ENCODE measurements around the gene EID2. TPM values are rescaled to one million over a fixed set of nuclear protein-coding genes. Genes with fewer than 3 reads are reported as not detected.

Gene EID2
- total and polyA plus RNA-seq, 2 donors (not counting 3 experiments of a cell fraction or from before 2014, with no cell fraction given) = 6.6 to 17.4 TPM

- BruUV-seq (replicated peaks) = no TSS peak
- Histone ChIP-seq H3K27me3 (ENCODE audit: control insufficient read depth in 2 of 2, insufficient read depth in 2 of 2, low read length in 2 of 2) (peaks cover 0 to 3% of the 10 kb centered on the region in 2 experiments), H3K9me1 (replicated peaks; ENCODE audit: control insufficient read depth, extremely low read depth, insufficient read depth, low read length) (no peaks in the 10 kb centered on the region), H3K9ac (replicated peaks; ENCODE audit: extremely low read depth, insufficient read depth, low read length) (no peak overlapping the region), H3K36me3 (ENCODE audit: control insufficient read depth in 2 of 2, extremely low read depth in 1 of 2, insufficient read depth in 2 of 2, low read length in 2 of 2) (peaks cover 9 to 23% of the 10 kb centered on the region in 2 experiments), H3K4me1 (ENCODE audit: control insufficient read depth, extremely low read depth, insufficient read depth, low read length) (peaks cover 3% of the 10 kb centered on the region), H4K20me1 (replicated peaks; ENCODE audit: control insufficient read depth, extremely low read depth, insufficient read depth, low read length) (no peaks in the 10 kb centered on the region), H3K4me2 (ENCODE audit: insufficient read depth, low read length) (no peak overlapping the region), H3K27ac (ENCODE audit: insufficient read depth, low read depth, low read length) (no peak overlapping the region), H3K79me2 (ENCODE audit: control insufficient read depth, insufficient read depth, low read length) (no peaks in the 10 kb centered on the region), H3K4me3 (replicated peaks in 1 of 3; ENCODE audit: insufficient read depth in 1 of 3, low read depth in 1 of 3, low read length in 3 of 3) (no peak overlapping the region), H3K9me3 (replicated peaks; ENCODE audit: control insufficient read depth, insufficient read depth, low read length) (no peaks in the 10 kb centered on the region), H2AFZ (ENCODE audit: low read depth, low read length) (no peak overlapping the region)
- intact Hi-C loops (cut with micrococcal nuclease) (no loop called here), dilution Hi-C loops (cut with MboI; ENCODE audit: extremely low pct_ligation_motif_present, low sequenced_read_pairs) (no loop called here)
- POLR2A ChIA-PET = no interaction called here
- DNase-seq (ENCODE audit: low read depth, low spot score) (no peak), FAIRE-seq (peak; percentile 40)
- CTCF ChIA-PET = no interaction called here
- TF ChIP-seq POLR2AphosphoS5 (IDR thresholded peaks at IDR 0.05; ENCODE audit: insufficient read depth, low read depth, low read length) (no peak), POLR2A (IDR thresholded peaks at IDR 0.05; ENCODE audit: low read depth, low read length) (no peak), CTCF (IDR thresholded peaks at IDR 0.05; ENCODE audit: extremely low read depth in 1 of 2, insufficient read depth in 1 of 2, low read depth in 1 of 2, low read length in 2 of 2) (no peak), GATA2 (IDR thresholded peaks at IDR 0.05; ENCODE audit: insufficient read depth, insufficient read length, low read depth, low read length) (no peak), MYC (IDR thresholded peaks at IDR 0.05; ENCODE audit: low read depth, low read length) (no peak), EZH2 (IDR thresholded peaks at IDR 0.05; ENCODE audit: borderline replicate concordance, low read depth, low read length, severe bottlenecking) (no peak), FOS (IDR thresholded peaks at IDR 0.05; ENCODE audit: borderline replicate concordance, insufficient read depth, low read length) (no peak), JUN (IDR thresholded peaks at IDR 0.05; ENCODE audit: borderline replicate concordance, insufficient read depth, insufficient read length, low read depth) (no peak)
- TF ChIP-seq, protein P1, sequence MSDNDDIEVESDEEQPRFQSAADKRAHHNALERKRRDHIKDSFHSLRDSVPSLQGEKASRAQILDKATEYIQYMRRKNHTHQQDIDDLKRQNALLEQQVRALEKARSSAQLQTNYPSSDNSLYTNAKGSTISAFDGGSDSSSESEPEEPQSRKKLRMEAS (IDR thresholded peaks at IDR 0.05; ENCODE audit: insufficient read depth, insufficient read length) = no peak
These were observed 47.2 kb downstream of the EID2 start for GRCh38 chr19:39492788-39493187.
